Ovary (tissue), 10 donors: Measurements from ENCODE around the gene ARHGEF18. TPM values are rescaled to one million over a fixed set of nuclear protein-coding genes. Genes with fewer than 3 reads are reported as not detected.

Experiments used
- DNase-seq, 5 donors: peaks; one replicate each; pipeline ENCODE4 v3.0.0-alpha.2; 2019 to 2020
- H3K27ac ChIP-seq, 2 donors: fragments of 200-600 bp; one replicate each; pipeline versions ENCODE4 v1.5.1 to v1.8.0; 2019 to 2022
- H3K27me3 ChIP-seq: fragments of 200-600 bp; one replicate; pipeline ENCODE4 v1.8.0; 2022
- H3K36me3 ChIP-seq: fragments of 200-600 bp; sonication (generic); one replicate; pipeline ENCODE4 v1.5.1; 2019
- H3K4me1 ChIP-seq: one replicate; pipeline ENCODE4 v1.8.1; 2013; ENCODE audit warnings: mild to moderate bottlenecking, moderate library complexity; ENCODE audit not compliant: insufficient read depth
- H3K4me3 ChIP-seq: fragments of 200-600 bp; sonication (generic); one replicate; pipeline ENCODE4 v1.5.1; 2017
- H3K9me3 ChIP-seq, 2 donors: fragments of 200-600 bp in 1 of 2; sonication (generic) in 1 of 2; one replicate each; pipeline versions ENCODE4 v1.5.1 to v1.8.1; 2013 to 2019; ENCODE audit warnings: mild to moderate bottlenecking in 1 of 2, moderate library complexity in 1 of 2
- EP300 ChIP-seq: sonication (generic); formaldehyde crosslinking; IDR thresholded peaks from one replicate; pipeline ENCODE4 v1.6.1; 2017; ENCODE audit warnings: antibody characterized with exemption
- POLR2A ChIP-seq: fragments of 450-650 bp; IDR thresholded peaks from one replicate; pipeline ENCODE4 v1.6.1; 2017; ENCODE audit warnings: antibody characterized with exemption, mild to moderate bottlenecking, moderate library complexity
- WGBS, 3 donors: extraction: QIAGEN DNeasy Blood & Tissue Kit in 1 of 3; methylation state at CpG; one replicate each; pipeline versions ENCODE4 v1.1.5 to v1.1.7; 2013 to 2017; 5-methylcytosine and 5-hydroxymethylcytosine counted together
- intact Hi-C, 4 donors: fragments of 100-400 bp; cut with DNase I; formaldehyde crosslinking; loops; one replicate each; pipeline versions ENCODE4 v1.11.0 to v1.15.1; 2022 to 2023
- long read RNA-seq, 3 donors: library from polyadenylated mRNA in 2 of 3; unstranded in 2 of 3; transcript quantifications; one replicate each; pipeline ENCODE4 v2.0.0 and lab custom pipeline, GENCODE V29; 2021 to 2026
- polyA plus RNA-seq, 2 donors: library from polyadenylated mRNA; stranded (reverse); fragments of 200-250 nt in 1 of 2; fragments of 350-450 nt in 1 of 2; fragmentation: Illumina TruSeq in 1 of 2; extraction: RNeasy Lipid Tissue Mini Kit (QIAGEN cat#74804) in 1 of 2; gene quantifications; one replicate each; pipeline ENCODE4 v1.2.3, GENCODE V29; 2013 to 2014
- total RNA-seq, 7 donors: library from RNA; depleted of rRNA in 2 of 7; stranded (reverse); fragments of >200 nt in 2 of 7; fragmentation: NEBNext Ultra II Directional in 3 of 7; extraction: Animal tissue kit (Norgen Biotek cat#: 25700) in 3 of 7; gene quantifications; one replicate each; pipeline versions ENCODE4 v1.1.0 to v1.2.4, GENCODE V29; 2016 to 2023
- TF ChIP-seq, protein P1 (sequence below), 3 donors: fragments of 450-650 bp in 2 of 3; fragments of 200-600 bp in 1 of 3; IDR thresholded peaks; one replicate each; pipeline versions ENCODE4 v1.5.1 to v1.8.0; 2016 to 2022; ENCODE audit warnings: antibody characterized with exemption in 3 of 3, mild to moderate bottlenecking in 1 of 3
- donor health status: DM: no; HTN: no; CAD: no; lungs with moderate emphysema.
- donor health status: DM: no; HTN: no; CAD: no.
- donor health status: Bipolar disorder and iron deficiency.
- donor health status: DM: yes; HTN: yes; CAD: no.
- donor health status: DM: no; HTN: no; CAD: no.
- donor health status: DM: yes; HTN: yes; CAD: no.

ARHGEF18 gene
- total RNA-seq (10 to 100 TPM; 16.0 to 31.6 (median 25.1) TPM), polyA plus RNA-seq (10 to 100 TPM in 1 of 2 donors, 1 to 10 TPM in 1; 2.5 to 15.3 TPM)
- long read RNA-seq, donor 1, partial matches to known transcripts = 24 of 27 reads
- long read RNA-seq, donor 1, other reads (novel, unspliced or antisense) = 3 of 27 reads
- long read RNA-seq, donor 2, full-length matches to known transcripts = 1 of 17 reads
- long read RNA-seq, donor 2, partial matches to known transcripts = 16 of 17 reads
- long read RNA-seq, donor 2, other reads (novel, unspliced or antisense) = 0 of 17 reads
- long read RNA-seq, donor 3, full-length matches to known transcripts = 2 of 51 reads
- long read RNA-seq, donor 3, partial matches to known transcripts = 47 of 51 reads
- long read RNA-seq, donor 3, other reads (novel, unspliced or antisense) = 2 of 51 reads

DNA sequence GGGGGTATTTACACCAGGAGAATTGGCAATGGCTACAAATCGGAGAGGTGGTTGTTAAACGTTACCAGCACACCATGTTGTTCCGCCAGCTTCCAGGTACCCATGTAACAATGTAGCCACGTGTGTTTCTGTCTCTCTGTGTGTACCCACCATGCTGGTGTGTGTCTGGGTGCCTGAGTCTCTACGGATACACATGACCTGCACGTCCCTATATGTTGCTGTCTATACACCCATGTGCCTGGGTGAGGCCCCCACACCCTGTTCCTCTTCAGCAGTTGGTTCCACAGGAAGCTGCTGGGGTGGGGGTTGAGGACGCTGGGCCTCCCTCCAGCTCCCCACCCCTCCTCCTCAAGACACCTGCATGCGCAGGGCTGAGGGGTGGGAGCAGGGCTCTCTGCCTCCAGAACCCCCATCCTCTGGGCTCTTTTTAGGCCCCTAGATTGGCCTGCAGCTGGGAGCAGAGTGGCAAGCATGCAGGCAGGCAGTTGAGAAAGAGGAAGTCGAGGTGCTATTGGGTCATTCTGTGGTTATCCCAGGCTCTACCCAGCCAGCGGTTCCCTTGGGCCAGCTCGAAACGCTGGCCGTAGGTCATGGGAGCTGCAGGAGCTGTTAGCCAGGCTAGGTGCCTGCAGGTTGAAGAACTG, at the start of gene ARHGEF18:
ARHGEF18 (plus strand) TSS at position 351 of the 644 bp plus-strand sequence. CDS start 13,954 bp downstream, outside the sequence.
- no peak within 1 kb of the TSS for H3K4me3 ChIP-seq
- WGBS, 3 donors = 76 to 80% (median 78%) methylated on average over 13 of the region's 13 CpGs

DNA sequence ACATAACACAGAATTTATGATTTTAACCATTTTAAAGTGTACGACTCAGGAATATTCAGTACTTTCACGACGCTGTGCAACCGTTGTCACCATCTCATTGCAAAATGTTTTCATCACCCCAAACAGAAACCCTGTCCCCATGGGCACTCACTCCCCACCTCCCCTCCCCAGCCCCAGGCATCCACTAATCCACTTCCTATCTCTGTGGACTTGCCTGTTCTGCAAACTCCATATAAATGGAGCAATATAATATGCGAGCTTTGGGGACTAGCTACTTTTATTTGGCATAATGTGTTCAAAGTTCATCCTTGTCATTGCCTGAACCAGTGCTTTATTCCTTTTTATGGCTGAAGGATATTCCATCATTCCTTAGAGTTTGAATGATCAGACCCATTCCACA, 47.2 kb upstream of the ARHGEF18 start:
- Histone ChIP-seq H3K4me1 (no peaks in the 10 kb centered on the region), H3K4me3 (no peak overlapping the region), H3K9me3 (no peaks in the 10 kb centered on the region), H3K27ac (no peak overlapping the region), H3K27me3 (no peaks in the 10 kb centered on the region), H3K36me3 (no peaks in the 10 kb centered on the region)
- TF ChIP-seq POLR2A (no peak), EP300 (no peak)
- TF ChIP-seq, protein P1, sequence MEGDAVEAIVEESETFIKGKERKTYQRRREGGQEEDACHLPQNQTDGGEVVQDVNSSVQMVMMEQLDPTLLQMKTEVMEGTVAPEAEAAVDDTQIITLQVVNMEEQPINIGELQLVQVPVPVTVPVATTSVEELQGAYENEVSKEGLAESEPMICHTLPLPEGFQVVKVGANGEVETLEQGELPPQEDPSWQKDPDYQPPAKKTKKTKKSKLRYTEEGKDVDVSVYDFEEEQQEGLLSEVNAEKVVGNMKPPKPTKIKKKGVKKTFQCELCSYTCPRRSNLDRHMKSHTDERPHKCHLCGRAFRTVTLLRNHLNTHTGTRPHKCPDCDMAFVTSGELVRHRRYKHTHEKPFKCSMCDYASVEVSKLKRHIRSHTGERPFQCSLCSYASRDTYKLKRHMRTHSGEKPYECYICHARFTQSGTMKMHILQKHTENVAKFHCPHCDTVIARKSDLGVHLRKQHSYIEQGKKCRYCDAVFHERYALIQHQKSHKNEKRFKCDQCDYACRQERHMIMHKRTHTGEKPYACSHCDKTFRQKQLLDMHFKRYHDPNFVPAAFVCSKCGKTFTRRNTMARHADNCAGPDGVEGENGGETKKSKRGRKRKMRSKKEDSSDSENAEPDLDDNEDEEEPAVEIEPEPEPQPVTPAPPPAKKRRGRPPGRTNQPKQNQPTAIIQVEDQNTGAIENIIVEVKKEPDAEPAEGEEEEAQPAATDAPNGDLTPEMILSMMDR (IDR thresholded peaks at IDR 0.05) = no peak
- intact Hi-C loops = no loop called here
- 88 to 94% (median 93%) methylated on average over 5 of the region's 5 CpGs for WGBS, 3 donors
- no peak for DNase-seq

More for the DNA sequence above, at the start of gene ARHGEF18:
- Histone ChIP-seq H3K36me3 (no peaks in the 10 kb centered on the region), H3K27me3 (no peaks in the 10 kb centered on the region), H3K9me3 (no peaks in the 10 kb centered on the region), H3K27ac (no peak within 1 kb of the TSS), H3K4me1 (no peaks in the 10 kb centered on the region)
- intact Hi-C loops = loop anchor here in 1 of 4 donors (10.0 kb wide), 1 partner anchor 204 kb away; no protein-coding TSS in a partner anchor
- DNase-seq = peak in 2 of 5 donors; percentile 10 to 19
- TF ChIP-seq, protein P1 (IDR thresholded peaks at IDR 0.05) = no peak
- no peak for TF ChIP-seq EP300
- TF ChIP-seq POLR2A = no peak

DNA sequence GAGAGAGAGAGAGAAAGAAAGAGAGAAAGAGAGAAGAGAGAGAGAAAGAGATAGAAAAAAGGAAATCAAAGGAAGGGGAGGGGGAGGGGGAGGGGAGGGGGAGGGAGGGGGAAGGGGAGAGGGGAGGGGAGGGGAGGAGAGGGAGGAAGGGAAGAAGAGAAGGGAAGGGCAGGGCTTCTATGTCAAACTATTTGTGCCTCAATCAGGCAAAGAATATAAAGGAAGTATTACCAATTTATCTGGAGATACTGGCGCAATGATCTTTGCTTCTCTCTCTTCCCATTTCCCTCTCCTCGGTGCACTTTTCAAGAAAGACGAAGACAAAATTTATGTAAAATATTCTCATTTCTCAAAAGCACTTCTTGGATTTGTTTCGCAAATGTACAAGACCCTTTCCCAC, 45.3 kb upstream of the ARHGEF18 start:
- 78 to 84% (median 81%) methylated on average over 4 of the region's 4 CpGs for WGBS, 3 donors

DNA sequence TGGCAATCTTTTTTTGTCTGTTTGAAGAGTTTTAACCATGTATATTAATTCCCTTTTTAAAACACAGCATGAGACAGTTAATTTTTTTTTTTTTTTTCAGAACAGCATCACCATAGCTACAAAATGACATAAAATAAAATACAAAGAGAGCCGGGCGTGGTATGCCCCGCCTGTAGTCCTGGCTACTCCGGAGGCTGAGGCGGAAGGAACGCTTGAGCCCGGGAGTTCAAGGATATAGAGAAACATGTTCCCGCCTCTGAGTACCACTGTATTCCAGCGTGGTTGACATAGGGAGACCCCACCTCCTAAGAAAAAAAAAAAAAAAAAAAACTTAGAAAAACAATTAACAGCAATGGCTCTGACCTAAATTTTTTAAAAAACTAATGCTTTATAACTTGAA, 44.5 kb upstream of the ARHGEF18 start:
- WGBS, 3 donors = 7 to 40% (median 11%) methylated on average over 9 of the region's 9 CpGs
- Histone ChIP-seq H3K4me1 (no peaks in the 10 kb centered on the region), H3K9me3 (no peaks in the 10 kb centered on the region), H3K4me3 (no peak overlapping the region), H3K36me3 (no peaks in the 10 kb centered on the region), H3K27ac (no peak overlapping the region), H3K27me3 (no peaks in the 10 kb centered on the region)
- TF ChIP-seq, protein P1 (IDR thresholded peaks at IDR 0.05) = no peak
- no peak for TF ChIP-seq EP300
- TF ChIP-seq POLR2A = no peak
- DNase-seq = peak in 1 of 5 donors; percentile 56
- intact Hi-C loops = no loop called here

More for the DNA sequence above, 45.3 kb upstream of the ARHGEF18 start:
- Histone ChIP-seq H3K27ac (no peak overlapping the region), H3K4me1 (no peaks in the 10 kb centered on the region), H3K4me3 (no peak overlapping the region), H3K9me3 (no peaks in the 10 kb centered on the region), H3K27me3 (no peaks in the 10 kb centered on the region), H3K36me3 (no peaks in the 10 kb centered on the region)
- intact Hi-C loops = no loop called here
- DNase-seq = no peak
- TF ChIP-seq EP300 = no peak
- TF ChIP-seq, protein P1 (IDR thresholded peaks at IDR 0.05) = no peak
- no peak for TF ChIP-seq POLR2A
